ENCODE measurements around the gene ZNF692. TPM values are rescaled to one million over a fixed set of nuclear protein-coding genes. Genes with fewer than 3 reads are reported as not detected.
A peak's percentile ranks its signal among the peaks of the same experiment; 100 is the strongest.

ZNF692 gene
- total and polyA plus RNA-seq, 2 of the 13 experiments (the other 11 are each of a cell fraction or from before 2014, with no cell fraction given) = 27.3 to 45.8 TPM

- TF ChIP-seq, protein P1, sequence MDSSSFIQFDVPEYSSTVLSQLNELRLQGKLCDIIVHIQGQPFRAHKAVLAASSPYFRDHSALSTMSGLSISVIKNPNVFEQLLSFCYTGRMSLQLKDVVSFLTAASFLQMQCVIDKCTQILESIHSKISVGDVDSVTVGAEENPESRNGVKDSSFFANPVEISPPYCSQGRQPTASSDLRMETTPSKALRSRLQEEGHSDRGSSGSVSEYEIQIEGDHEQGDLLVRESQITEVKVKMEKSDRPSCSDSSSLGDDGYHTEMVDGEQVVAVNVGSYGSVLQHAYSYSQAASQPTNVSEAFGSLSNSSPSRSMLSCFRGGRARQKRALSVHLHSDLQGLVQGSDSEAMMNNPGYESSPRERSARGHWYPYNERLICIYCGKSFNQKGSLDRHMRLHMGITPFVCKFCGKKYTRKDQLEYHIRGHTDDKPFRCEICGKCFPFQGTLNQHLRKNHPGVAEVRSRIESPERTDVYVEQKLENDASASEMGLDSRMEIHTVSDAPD (CRISPR knock-in tag; IDR thresholded peaks at IDR 0.05) = no peak
- TF ChIP-seq TP53 (CRISPR knock-in tag; conservative IDR thresholded peaks at IDR 0.05) = 0 out of 2 replicates have a peak, but pooled peaks have one; percentile 51
- TF ChIP-seq, protein P2, sequence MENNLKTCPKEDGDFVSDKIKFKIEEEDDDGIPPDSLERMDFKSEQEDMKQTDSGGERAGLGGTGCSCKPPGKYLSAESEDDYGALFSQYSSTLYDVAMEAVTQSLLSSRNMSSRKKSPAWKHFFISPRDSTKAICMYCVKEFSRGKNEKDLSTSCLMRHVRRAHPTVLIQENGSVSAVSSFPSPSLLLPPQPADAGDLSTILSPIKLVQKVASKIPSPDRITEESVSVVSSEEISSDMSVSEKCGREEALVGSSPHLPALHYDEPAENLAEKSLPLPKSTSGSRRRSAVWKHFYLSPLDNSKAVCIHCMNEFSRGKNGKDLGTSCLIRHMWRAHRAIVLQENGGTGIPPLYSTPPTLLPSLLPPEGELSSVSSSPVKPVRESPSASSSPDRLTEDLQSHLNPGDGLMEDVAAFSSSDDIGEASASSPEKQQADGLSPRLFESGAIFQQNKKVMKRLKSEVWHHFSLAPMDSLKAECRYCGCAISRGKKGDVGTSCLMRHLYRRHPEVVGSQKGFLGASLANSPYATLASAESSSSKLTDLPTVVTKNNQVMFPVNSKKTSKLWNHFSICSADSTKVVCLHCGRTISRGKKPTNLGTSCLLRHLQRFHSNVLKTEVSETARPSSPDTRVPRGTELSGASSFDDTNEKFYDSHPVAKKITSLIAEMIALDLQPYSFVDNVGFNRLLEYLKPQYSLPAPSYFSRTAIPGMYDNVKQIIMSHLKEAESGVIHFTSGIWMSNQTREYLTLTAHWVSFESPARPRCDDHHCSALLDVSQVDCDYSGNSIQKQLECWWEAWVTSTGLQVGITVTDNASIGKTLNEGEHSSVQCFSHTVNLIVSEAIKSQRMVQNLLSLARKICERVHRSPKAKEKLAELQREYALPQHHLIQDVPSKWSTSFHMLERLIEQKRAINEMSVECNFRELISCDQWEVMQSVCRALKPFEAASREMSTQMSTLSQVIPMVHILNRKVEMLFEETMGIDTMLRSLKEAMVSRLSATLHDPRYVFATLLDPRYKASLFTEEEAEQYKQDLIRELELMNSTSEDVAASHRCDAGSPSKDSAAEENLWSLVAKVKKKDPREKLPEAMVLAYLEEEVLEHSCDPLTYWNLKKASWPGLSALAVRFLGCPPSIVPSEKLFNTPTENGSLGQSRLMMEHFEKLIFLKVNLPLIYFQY (CRISPR knock-in tag; IDR thresholded peaks at IDR 0.05; ENCODE audit: borderline replicate concordance) = no peak
- TF ChIP-seq ZFP1 (CRISPR knock-in tag; IDR thresholded peaks at IDR 0.05) = peak; percentile 20; the same call in 1 of the 2 replicates
- TF ChIP-seq KAT8 (CRISPR knock-in tag; IDR thresholded peaks at IDR 0.05) = 0 out of 2 replicates have a peak, but pooled peaks have one; percentile 68
- no peak for TF ChIP-seq MED8 (CRISPR knock-in tag; IDR thresholded peaks at IDR 0.05; ENCODE audit: insufficient replicate concordance)
- peak; percentile 88 to 97 for TF ChIP-seq HMGXB4 (CRISPR knock-in tag; IDR thresholded peaks at IDR 0.05; ENCODE audit: borderline replicate concordance in 1 of 2, low read depth in 1 of 2)
- TF ChIP-seq ZNF720 (CRISPR knock-in tag; IDR thresholded peaks at IDR 0.05) = no peak
- peak; percentile 69; the same call in 1 of the 2 replicates for TF ChIP-seq ELF1 (CRISPR knock-in tag; IDR thresholded peaks at IDR 0.05)
- TF ChIP-seq KIAA2018 (CRISPR knock-in tag; IDR thresholded peaks at IDR 0.05; ENCODE audit: borderline replicate concordance) = no peak
- peak; percentile 27; the same call in 1 of the 2 replicates for TF ChIP-seq RARA (CRISPR knock-in tag; IDR thresholded peaks at IDR 0.05)
- TF ChIP-seq SMAD1 (CRISPR knock-in tag; IDR thresholded peaks at IDR 0.05; ENCODE audit: borderline replicate concordance, low read depth) = peak; percentile 24; the same call in 1 of the 2 replicates
Observed at GRCh38 chr1:248825909-248826760, 32.8 kb downstream of the ZNF692 start, which contains the start of gene SH3BP5L (continued).

Data from HepG2 (cell line).